ENCODE measurements around the gene GPC6.

- TF ChIP-seq, protein P1, sequence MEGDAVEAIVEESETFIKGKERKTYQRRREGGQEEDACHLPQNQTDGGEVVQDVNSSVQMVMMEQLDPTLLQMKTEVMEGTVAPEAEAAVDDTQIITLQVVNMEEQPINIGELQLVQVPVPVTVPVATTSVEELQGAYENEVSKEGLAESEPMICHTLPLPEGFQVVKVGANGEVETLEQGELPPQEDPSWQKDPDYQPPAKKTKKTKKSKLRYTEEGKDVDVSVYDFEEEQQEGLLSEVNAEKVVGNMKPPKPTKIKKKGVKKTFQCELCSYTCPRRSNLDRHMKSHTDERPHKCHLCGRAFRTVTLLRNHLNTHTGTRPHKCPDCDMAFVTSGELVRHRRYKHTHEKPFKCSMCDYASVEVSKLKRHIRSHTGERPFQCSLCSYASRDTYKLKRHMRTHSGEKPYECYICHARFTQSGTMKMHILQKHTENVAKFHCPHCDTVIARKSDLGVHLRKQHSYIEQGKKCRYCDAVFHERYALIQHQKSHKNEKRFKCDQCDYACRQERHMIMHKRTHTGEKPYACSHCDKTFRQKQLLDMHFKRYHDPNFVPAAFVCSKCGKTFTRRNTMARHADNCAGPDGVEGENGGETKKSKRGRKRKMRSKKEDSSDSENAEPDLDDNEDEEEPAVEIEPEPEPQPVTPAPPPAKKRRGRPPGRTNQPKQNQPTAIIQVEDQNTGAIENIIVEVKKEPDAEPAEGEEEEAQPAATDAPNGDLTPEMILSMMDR (IDR thresholded peaks at IDR 0.05; ENCODE audit: low read length) = no peak
- TF ChIP-seq EZH2phosphoT487 (IDR thresholded peaks at IDR 0.05; ENCODE audit: low read length) = no peak
Observed at GRCh38 chr13:93765811-93766210, 539.2 kb downstream of the GPC6 start.
